Measurements from ENCODE around the gene KLRB1. TPM values are rescaled to one million over a fixed set of nuclear protein-coding genes. Genes with fewer than 3 reads are reported as not detected.
"Not testable (repeated sequence)": the region's sequence is repeated elsewhere in the genome, so short reads cannot be mapped to it uniquely, and the experiment has no call there.

The KLRB1 gene
- total RNA-seq, 2 donors from 2014 or later: 0.89 to 3.0 TPM

DNA sequence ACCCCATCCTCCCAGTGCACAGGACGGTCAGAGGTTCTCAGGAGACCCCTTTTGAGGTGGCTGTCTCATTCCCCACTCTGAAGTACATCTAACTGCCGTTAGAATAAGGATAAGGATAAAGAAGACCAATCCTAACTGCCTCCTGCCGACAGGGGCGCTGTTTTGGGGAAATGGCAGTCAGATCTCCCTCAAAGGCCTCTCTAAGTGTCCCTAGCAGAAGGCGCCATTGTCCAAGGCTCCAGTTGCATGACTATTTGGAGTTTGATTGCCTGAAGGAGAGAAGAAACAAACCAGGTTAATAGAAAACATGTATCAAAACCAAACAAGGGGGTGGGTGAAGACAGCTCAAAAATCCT is 29.1 kb upstream of the KLRB1 start:
- Mint-ChIP-seq H3K4me3 (peak overlapping the region in 1 of 2 donors; percentile 36), H3K27me3 (ENCODE audit: low read depth) (no peaks in the 10 kb centered on the region), H3K27ac (peak overlapping the region; percentile 5), H3K4me1 (ENCODE audit: low read depth) (peaks cover 59% of the 10 kb centered on the region), H3K9me3 (peaks cover 10 to 16% of the 10 kb centered on the region in 2 donors), H3K36me3 (ENCODE audit: insufficient read depth in 2 of 2) (peaks cover 12 to 33% of the 10 kb centered on the region in 2 donors)
- no peak for DNase-seq
- ATAC-seq (replicated peaks in 1 of 2): no peak

DNA sequence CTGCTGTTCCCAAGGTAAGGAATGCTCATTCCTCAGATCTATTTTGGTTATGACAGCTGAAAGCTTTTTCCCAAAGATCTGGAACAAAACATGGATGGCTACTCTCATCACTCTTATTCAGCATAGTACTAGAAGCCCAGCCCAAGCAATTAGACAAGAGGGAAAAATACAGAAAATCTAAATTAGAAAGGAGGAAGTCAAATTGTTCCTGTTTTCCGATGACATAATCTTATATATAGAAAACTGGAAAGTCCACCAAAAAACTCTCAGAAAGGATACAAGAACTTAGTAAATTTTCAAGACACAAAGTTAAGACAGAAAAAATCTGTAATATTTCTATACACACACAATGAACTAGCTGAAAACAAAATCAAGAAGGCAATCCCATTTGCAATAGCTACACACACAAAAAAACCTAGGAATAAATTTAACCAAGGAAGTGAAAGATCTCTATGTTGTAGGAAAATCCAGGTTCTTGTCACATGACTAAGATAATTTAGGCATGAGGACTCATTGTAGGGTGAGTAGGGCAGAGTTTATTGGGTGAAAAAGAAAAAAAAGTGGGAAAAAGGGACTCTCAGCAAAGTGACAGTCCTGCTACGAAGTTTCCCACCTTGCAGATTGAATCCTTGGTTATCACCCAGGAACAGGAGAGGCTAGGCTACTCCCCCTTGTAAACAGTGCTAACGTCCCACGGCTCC is 28.6 kb upstream of the KLRB1 start:
- Mint-ChIP-seq H3K4me1 (ENCODE audit: low read depth) (peaks cover 54% of the 10 kb centered on the region), H3K27ac (peak overlapping the region; percentile 6)

DNA sequence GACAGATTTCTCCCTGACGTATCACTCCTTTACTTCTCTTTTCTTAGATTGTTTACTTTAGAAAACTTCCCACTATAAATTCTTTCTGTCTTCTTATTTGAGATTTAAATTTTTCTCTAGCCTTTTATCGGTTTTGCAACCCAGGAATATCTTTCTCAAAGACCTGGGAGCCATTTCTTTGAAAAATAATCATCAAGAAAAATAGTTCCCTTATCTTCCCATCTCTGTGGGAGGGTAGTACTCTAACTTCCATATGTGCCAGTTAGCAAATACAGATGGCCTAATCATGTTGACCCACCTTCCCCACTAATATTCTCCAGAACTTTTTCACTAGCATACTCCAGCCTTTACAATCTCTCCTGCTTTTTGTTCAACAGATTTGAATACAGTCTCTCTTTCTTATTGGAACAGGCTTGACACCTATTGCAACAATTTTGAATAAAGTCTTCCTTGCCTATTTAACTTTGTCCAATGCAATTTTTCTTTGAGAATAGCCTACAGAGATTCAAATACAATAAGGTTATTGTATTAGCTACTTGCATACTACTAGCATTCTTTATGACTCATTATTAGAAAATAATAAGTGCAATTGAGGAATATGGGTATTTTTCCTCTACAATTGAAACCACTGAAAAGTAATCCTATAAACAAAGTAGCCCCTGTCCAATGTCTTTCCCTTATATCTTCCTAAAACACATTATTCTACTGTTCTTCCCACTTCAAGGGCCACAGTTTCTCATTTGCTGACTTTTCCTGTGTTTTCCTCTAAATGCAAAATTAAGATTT is 27.4 kb upstream of the KLRB1 start:
- ATAC-seq (replicated peaks in 1 of 2): no peak
- Mint-ChIP-seq H3K4me3 (peak overlapping the region; percentile 46 to 58), H3K27me3 (ENCODE audit: low read depth) (no peaks in the 10 kb centered on the region), H3K27ac (peak overlapping the region; percentile 12), H3K9me3 (peaks cover 7 to 12% of the 10 kb centered on the region in 2 donors), H3K4me1 (ENCODE audit: low read depth) (peaks cover 47% of the 10 kb centered on the region), H3K36me3 (ENCODE audit: insufficient read depth in 2 of 2) (peaks cover 6 to 26% of the 10 kb centered on the region in 2 donors)
- DNase-seq: no peak

More for the DNA sequence above, 28.6 kb upstream of the KLRB1 start:
- Mint-ChIP-seq H3K36me3 (ENCODE audit: insufficient read depth in 2 of 2) (peaks cover 9 to 33% of the 10 kb centered on the region in 2 donors), H3K27me3 (ENCODE audit: low read depth) (no peaks in the 10 kb centered on the region), H3K4me3 (peak overlapping the region in 1 of 2 donors; percentile 58), H3K9me3 (peaks cover 9 to 16% of the 10 kb centered on the region in 2 donors)
- ATAC-seq (replicated peaks in 1 of 2): no peak
- DNase-seq: no peak

DNA sequence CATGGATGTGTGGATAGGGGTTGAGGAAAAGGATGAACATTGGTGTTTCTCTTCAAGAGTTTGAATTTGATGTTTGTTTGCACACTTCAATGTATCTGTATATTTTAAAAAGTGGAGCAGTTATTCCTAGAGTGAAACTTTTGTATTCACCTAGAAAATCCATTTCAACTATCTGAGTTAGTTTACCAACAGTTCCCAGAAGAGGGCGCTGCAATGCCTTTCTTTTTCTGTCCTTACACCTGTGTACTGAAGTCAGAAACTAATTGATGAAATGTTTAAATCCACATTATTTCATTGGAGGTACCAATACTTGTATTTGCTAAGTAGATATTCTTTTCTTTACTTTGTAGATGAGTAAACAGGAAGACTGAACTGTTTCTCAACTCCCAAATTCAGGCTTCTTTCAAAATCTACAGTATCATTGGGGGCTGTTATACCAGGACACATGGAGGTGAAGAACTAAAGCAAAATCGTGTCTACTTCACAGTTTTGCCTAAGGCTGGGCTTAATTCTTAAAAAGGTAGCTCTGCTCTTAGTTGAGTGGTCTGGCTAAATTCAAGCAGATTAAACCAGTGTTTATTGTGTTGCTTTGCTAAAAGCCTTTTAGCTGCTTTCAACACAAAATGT is 26.6 kb upstream of the KLRB1 start:
- ATAC-seq (replicated peaks in 1 of 2) (peak; percentile 76 to 82), DNase-seq (peak; percentile 79 to 81)
- peak overlapping the region; percentile 74 for H3K27ac Mint-ChIP-seq
- H3K36me3 Mint-ChIP-seq (ENCODE audit: insufficient read depth in 2 of 2): peaks cover 6 to 23% of the 10 kb centered on the region in 2 donors
- peaks cover 7 to 11% of the 10 kb centered on the region in 2 donors for H3K9me3 Mint-ChIP-seq
- no peaks in the 10 kb centered on the region for H3K27me3 Mint-ChIP-seq (ENCODE audit: low read depth)
- H3K4me3 Mint-ChIP-seq: peak overlapping the region; percentile 46 to 63
- peaks cover 44% of the 10 kb centered on the region for H3K4me1 Mint-ChIP-seq (ENCODE audit: low read depth)

DNA sequence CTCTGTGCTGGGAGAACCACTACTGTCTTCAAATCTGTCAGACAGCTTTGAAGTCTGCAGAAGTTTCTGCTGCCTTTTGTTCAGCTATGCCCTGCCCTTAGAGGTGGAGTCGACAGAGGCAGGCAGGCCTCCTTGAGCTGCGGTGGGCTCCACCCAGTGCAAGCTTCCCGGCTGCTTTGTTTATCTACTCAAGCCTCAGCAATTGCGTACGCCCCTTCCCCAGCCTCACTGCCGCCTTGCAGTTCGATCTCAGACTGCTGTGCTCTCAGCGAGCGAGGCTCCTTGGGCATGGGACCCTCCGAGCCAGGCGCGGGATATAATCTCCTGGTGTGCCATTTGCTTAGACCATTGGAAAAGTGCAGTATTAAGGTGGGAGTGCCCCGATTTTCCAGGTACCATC is 25.1 kb upstream of the KLRB1 start:
- Mint-ChIP-seq H3K36me3 (ENCODE audit: insufficient read depth in 2 of 2) (peaks cover 6 to 20% of the 10 kb centered on the region in 2 donors), H3K27ac (no peak overlapping the region), H3K27me3 (ENCODE audit: low read depth) (no peaks in the 10 kb centered on the region), H3K9me3 (peaks cover 7 to 11% of the 10 kb centered on the region in 2 donors), H3K4me3 (no peak overlapping the region), H3K4me1 (ENCODE audit: low read depth) (peaks cover 39% of the 10 kb centered on the region)
- ATAC-seq (replicated peaks in 1 of 2) (no peak), DNase-seq (no peak)

DNA sequence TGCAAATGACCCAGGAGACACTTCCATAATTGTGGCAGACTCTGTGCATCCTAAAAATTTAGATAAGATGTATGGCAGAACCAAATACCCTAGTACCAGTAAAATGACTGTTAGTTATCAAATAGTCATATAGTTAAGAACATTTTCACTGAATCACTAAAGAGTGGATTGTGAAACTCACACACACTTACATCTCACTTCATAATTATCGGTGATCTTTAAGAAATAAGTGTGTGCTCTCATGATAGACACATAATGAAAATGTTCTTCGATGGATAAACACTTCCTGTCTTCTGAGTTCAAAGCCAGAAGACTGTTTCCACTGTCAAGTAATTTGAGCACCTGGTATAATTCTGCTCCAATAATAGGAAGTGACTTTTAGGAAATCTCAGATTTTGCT is 19.1 kb upstream of the KLRB1 start:
- Mint-ChIP-seq H3K4me3 (no peak overlapping the region), H3K27ac (no peak overlapping the region), H3K9me3 (peaks cover 3 to 6% of the 10 kb centered on the region in 2 donors), H3K4me1 (ENCODE audit: low read depth) (no peaks in the 10 kb centered on the region), H3K27me3 (ENCODE audit: low read depth) (no peaks in the 10 kb centered on the region), H3K36me3 (ENCODE audit: insufficient read depth in 2 of 2) (peaks cover 7 to 10% of the 10 kb centered on the region in 2 donors)
- DNase-seq (no peak), ATAC-seq (replicated peaks in 1 of 2) (peak; percentile 52 to 84)

DNA sequence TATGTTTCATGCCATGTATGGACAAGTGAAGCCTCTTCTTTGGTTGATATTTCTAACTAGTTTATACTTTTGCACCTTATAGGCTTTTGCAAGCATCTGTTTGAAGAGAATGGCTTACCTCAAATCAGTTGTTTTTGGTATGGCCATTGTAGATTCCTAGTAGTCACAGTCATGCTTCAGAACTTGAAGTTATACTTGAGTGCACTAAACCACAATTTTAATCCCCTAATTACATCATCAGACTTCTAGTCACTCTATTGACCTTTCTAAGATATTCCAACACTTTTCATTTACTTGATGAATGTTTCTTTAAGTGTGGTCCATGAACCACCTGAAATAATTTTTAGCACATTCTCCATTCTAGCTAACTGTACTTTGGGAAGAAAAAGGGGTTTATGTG is 18.6 kb upstream of the KLRB1 start:
- no peaks in the 10 kb centered on the region for H3K27me3 Mint-ChIP-seq (ENCODE audit: low read depth)
- ATAC-seq (replicated peaks in 1 of 2) (peak in 1 of 2 donors; percentile 65), DNase-seq (no peak)
- no peak overlapping the region for H3K27ac Mint-ChIP-seq
- H3K36me3 Mint-ChIP-seq (ENCODE audit: insufficient read depth in 2 of 2): peaks cover 7 to 10% of the 10 kb centered on the region in 2 donors
- peaks cover 3 to 6% of the 10 kb centered on the region in 2 donors for H3K9me3 Mint-ChIP-seq
- no peak overlapping the region for H3K4me3 Mint-ChIP-seq
- no peaks in the 10 kb centered on the region for H3K4me1 Mint-ChIP-seq (ENCODE audit: low read depth)

DNA sequence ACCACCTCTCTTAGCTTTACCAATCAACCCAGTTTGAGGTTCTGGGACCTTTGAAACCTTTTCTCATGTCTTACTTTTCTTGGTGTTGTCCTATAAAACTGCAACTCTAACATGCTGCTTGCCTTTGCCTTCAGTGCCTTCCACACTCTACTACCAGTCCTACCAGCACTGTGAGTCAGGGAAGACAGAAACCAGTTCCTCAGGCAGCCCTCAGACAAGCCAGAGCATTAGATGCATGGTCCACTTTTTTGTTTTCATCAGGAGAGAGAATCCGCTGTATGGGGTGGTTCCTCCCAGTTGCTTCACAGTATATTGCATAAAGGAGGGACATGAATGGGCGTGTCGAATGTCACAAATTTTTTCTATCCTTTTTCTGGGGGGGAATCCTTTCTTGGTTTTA is 17.3 kb upstream of the KLRB1 start:
- no peak for DNase-seq
- Mint-ChIP-seq H3K9me3 (peaks cover 3 to 6% of the 10 kb centered on the region in 2 donors), H3K4me3 (no peak overlapping the region), H3K27ac (no peak overlapping the region), H3K36me3 (ENCODE audit: insufficient read depth in 2 of 2) (peaks cover 7 to 10% of the 10 kb centered on the region in 2 donors), H3K27me3 (ENCODE audit: low read depth) (no peaks in the 10 kb centered on the region), H3K4me1 (ENCODE audit: low read depth) (no peaks in the 10 kb centered on the region)
- ATAC-seq (replicated peaks in 1 of 2): no peak

DNA sequence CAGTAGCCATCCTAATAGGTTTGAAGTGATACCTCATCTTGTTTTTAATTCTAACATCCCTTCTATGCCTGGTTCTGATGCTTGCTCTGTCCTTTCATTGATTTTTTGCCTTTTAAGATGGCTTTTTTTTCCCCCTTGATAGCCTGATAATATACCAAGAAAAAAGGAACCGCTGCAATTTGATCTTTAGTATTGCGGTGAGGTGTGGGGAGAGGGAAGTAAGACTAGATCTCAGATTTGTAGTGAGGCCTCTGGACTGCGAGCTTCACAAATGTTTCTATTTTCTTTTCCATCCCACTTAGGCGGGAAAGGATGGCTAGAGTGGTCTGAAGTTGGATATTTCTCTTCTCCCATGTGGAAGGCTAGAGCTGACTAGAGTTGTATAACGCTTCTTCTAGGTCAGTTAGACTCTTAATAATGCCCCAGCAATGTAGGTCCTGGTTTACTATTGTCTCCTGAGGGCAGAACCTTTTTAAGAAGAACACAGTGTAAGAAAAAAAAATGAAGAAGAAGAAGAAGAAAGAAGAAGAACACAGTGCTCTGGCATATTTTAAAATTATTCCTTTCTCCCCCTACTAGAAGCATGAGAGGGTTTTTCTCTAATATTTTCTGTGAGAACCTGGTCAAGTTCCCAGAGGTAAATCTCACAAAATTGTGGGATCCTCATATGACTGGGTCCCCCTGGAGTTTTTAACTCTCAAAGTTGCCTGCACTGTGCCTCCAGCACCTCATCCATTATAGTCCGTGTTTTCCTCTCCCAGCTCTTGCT is 11.9 kb upstream of the KLRB1 start:
- Mint-ChIP-seq H3K4me3 (peak overlapping the region in 1 of 2 donors; percentile 80), H3K9me3 (peaks cover 4 to 5% of the 10 kb centered on the region in 2 donors), H3K27ac (peak overlapping the region; percentile 95), H3K36me3 (ENCODE audit: insufficient read depth in 2 of 2) (peaks cover 0 to 5% of the 10 kb centered on the region in 2 donors), H3K27me3 (ENCODE audit: low read depth) (no peaks in the 10 kb centered on the region), H3K4me1 (ENCODE audit: low read depth) (peaks cover 26% of the 10 kb centered on the region)
- DNase-seq (no peak), ATAC-seq (replicated peaks in 1 of 2) (no peak)

DNA sequence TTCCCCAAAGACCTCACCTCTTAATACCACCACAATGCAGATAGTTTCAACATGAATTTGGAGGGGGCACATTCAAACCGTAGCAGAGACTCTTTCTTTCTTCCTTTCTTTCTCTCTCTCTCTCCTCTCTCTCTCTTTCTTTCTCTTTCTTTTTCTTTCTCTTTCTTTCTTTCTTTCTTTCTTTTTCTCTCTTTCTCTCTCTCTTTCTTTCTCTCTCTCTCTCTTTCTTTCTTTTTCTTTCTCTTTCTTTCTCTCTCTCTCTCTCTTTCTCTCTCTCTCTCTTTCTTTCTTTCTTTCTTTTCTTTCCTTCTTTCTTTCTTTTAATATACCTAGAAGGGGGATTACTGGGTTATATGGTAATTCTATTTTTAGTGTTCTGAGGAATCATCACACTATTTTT is 11.2 kb upstream of the KLRB1 start:
- not testable (repeated sequence) for H3K27me3 Mint-ChIP-seq (ENCODE audit: low read depth); H3K36me3 Mint-ChIP-seq (ENCODE audit: insufficient read depth in 2 of 2); DNase-seq; H3K9me3 Mint-ChIP-seq; ATAC-seq (replicated peaks in 1 of 2)
- peak overlapping the region in 1 of 2 donors; percentile 80 for H3K4me3 Mint-ChIP-seq
- H3K4me1 Mint-ChIP-seq (ENCODE audit: low read depth): peaks cover 29% of the 10 kb centered on the region
- peak overlapping the region; percentile 95 for H3K27ac Mint-ChIP-seq

DNA sequence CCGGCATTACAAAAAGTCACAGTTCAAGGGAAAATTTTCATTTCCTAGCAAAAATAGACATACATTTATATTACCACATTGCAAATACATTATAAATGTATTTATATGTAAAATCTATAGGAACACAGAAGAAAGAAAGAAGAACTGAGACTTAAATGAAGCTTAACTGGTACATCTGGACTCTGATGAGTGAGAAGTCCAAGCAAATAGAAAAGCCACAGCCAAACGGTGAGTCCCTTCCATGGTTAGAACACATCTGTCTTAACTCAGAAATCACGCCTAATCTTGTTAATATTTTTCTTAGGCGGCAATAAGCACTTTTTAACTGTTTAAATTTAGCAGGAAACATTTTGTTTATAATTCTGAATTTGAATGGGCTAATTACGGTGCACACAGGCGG is 9.4 kb upstream of the KLRB1 start:
- DNase-seq (no peak), ATAC-seq (replicated peaks in 1 of 2) (no peak)
- peaks cover 29% of the 10 kb centered on the region for H3K4me1 Mint-ChIP-seq (ENCODE audit: low read depth)
- no peaks in the 10 kb centered on the region for H3K27me3 Mint-ChIP-seq (ENCODE audit: low read depth)
- no peak overlapping the region for H3K27ac Mint-ChIP-seq
- H3K4me3 Mint-ChIP-seq: no peak overlapping the region
- no peaks in the 10 kb centered on the region for H3K36me3 Mint-ChIP-seq (ENCODE audit: insufficient read depth in 2 of 2)
- peaks cover 1 to 8% of the 10 kb centered on the region in 2 donors for H3K9me3 Mint-ChIP-seq

DNA sequence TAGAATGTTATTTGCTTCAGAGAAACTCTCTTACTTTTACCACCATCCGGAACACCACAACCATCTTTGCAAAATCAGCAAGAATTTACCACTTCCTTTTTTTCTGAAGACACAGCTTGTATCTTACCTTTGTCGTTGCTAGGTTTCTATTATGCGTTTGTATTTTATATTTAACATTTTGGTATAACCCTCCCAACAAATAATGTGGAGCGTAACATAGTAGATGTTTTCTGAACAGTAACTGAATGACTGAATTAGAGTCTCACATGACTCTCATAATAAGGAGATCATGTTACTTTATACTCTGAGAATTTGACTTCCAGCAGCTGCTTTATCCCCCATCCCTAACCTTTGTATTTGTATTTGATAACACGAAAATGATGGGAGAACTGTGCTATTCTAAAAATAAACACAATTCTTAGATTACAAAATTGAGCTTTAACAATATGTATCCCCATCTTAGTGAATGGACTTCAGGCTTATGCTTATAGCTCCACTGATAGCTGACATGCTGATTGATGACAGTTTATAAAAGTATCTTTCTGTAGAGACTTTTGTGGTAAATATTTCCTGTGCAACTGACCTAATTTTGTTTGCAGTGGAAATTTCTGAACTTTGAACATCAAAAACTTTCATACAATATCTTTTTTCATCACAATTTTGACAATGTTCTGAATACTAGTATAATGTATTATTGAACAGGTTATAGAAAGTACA is 7.9 kb upstream of the KLRB1 start:
- peaks cover 9 to 10% of the 10 kb centered on the region in 2 donors for H3K9me3 Mint-ChIP-seq
- DNase-seq (no peak), ATAC-seq (replicated peaks in 1 of 2) (peak in 1 of 2 donors; percentile 42)
- H3K27me3 Mint-ChIP-seq (ENCODE audit: low read depth): no peaks in the 10 kb centered on the region
- H3K4me1 Mint-ChIP-seq (ENCODE audit: low read depth): peaks cover 29% of the 10 kb centered on the region
- H3K27ac Mint-ChIP-seq: peak overlapping the region; percentile 88
- H3K36me3 Mint-ChIP-seq (ENCODE audit: insufficient read depth in 2 of 2): peaks cover 1 to 11% of the 10 kb centered on the region in 2 donors
- peak overlapping the region in 1 of 2 donors; percentile 76 for H3K4me3 Mint-ChIP-seq

All from activated T-cell treated with anti-CD3 and anti-CD28 coated beads, Interleukin-2, amount 50 U/mL, for 72 hours (primary cell).